Neural cell (in vitro differentiated cells): ENCODE results near the gene NOP14. TPM values are rescaled to one million over a fixed set of nuclear protein-coding genes. Genes with fewer than 3 reads are reported as not detected.

Experiments
- H2AFZ ChIP-seq: fragments of 200-600, 300-800 bp; sonication (generic), shearing (Covaris generic); 2 replicates; pipeline ENCODE4 v1.6.0; 2014; ENCODE audit warnings: low read depth, mild to moderate bottlenecking, antibody characterized with exemption, low read length, moderate library complexity
- H3F3A ChIP-seq: fragments of 200-600 bp; shearing (Covaris generic); 2 replicates; pipeline ENCODE4 v1.6.1; 2016; ENCODE audit warnings: mild to moderate bottlenecking, moderate library complexity, mixed read lengths, antibody characterized with exemption, low read length; ENCODE audit not compliant: insufficient read depth, poor library complexity, severe bottlenecking
- H3K27ac ChIP-seq: fragments of 200-600, 300-800 bp; sonication (generic), shearing (Covaris generic); 2 replicates; pipeline ENCODE4 v1.5.1; 2014; ENCODE audit warnings: mild to moderate bottlenecking, low read length, moderate library complexity
- H3K27me3 ChIP-seq: fragments of 300-800, 200-600 bp; sonication (generic), shearing (Covaris generic); 2 replicates; pipeline ENCODE4 v1.6.0; 2014; ENCODE audit warnings: mild to moderate bottlenecking, low read depth, low read length, moderate library complexity; ENCODE audit not compliant: insufficient read depth
- H3K36me3 ChIP-seq: fragments of 300-800, 200-600 bp; sonication (generic), shearing (Covaris generic); 2 replicates; pipeline ENCODE4 v1.5.1; 2014; ENCODE audit warnings: mild to moderate bottlenecking, antibody characterized with exemption, low read length, moderate library complexity; ENCODE audit not compliant: insufficient read depth
- H3K4me2 ChIP-seq: fragments of 300-800, 200-600 bp; sonication (generic), shearing (Covaris generic); 2 replicates; pipeline ENCODE4 v1.6.0; 2014; ENCODE audit warnings: mild to moderate bottlenecking, low read length
- H3K4me3 ChIP-seq: fragments of 300-800, 200-600 bp; sonication (generic), shearing (Covaris generic); 2 replicates; pipeline ENCODE4 v1.5.1; 2014; ENCODE audit warnings: mild to moderate bottlenecking, low read length, moderate library complexity
- H3K79me2 ChIP-seq: fragments of 200-600 bp; shearing (Covaris generic); replicated peaks from 2 replicates; pipeline ENCODE4 v1.6.0; 2014; ENCODE audit warnings: mild to moderate bottlenecking, low read length, moderate library complexity; ENCODE audit not compliant: insufficient read depth
- H3K9ac ChIP-seq: fragments of 300-800, 200-600 bp; sonication (generic), shearing (Covaris generic); 2 replicates; pipeline ENCODE4 v1.6.1; 2016; ENCODE audit warnings: mild to moderate bottlenecking, low read length, mixed read lengths
- H3K9me2 ChIP-seq: fragments of 200-600 bp; shearing (Covaris generic); 2 replicates; pipeline ENCODE4 v1.6.1; 2016; ENCODE audit warnings: mild to moderate bottlenecking, low read length, mixed read lengths; ENCODE audit not compliant: insufficient read depth
- H3K9me3 ChIP-seq: fragments of 200-600, 300-800 bp; sonication (generic), shearing (Covaris generic); 2 replicates; pipeline ENCODE4 v1.6.1; 2016; ENCODE audit warnings: mild to moderate bottlenecking, mixed run types, low read length, moderate library complexity, mixed read lengths
- H4K20me1 ChIP-seq: fragments of 200-600 bp; shearing (Covaris generic); 2 replicates; pipeline ENCODE4 v1.6.1; 2016; ENCODE audit warnings: mild to moderate bottlenecking, mixed run types; ENCODE audit not compliant: insufficient read depth
- CTCF ChIP-seq: fragments of 450-650 bp; IDR thresholded peaks from 2 replicates; pipeline ENCODE4 v1.5.1; 2014; ENCODE audit warnings: antibody characterized with exemption, mild to moderate bottlenecking, moderate library complexity; ENCODE audit not compliant: poor library complexity, severe bottlenecking
- EP300 ChIP-seq: fragments of 450-650 bp; conservative IDR thresholded peaks from 2 replicates; pipeline ENCODE4 v1.6.1; 2014; ENCODE audit warnings: antibody characterized with exemption, mild to moderate bottlenecking, moderate library complexity; ENCODE audit not compliant: poor library complexity, severe bottlenecking
- EZH2 ChIP-seq: fragments of 200-600, 300-800 bp; shearing (Covaris generic), sonication (generic); IDR thresholded peaks from 2 replicates; pipeline ENCODE4 v1.6.1; 2014; ENCODE audit warnings: antibody characterized with exemption, low read length, borderline replicate concordance, mild to moderate bottlenecking; ENCODE audit not compliant: insufficient read depth, poor library complexity, severe bottlenecking
- MXI1 ChIP-seq: fragments of 450-650 bp; conservative IDR thresholded peaks from 2 replicates; pipeline ENCODE4 v1.6.1; 2014; ENCODE audit warnings: antibody characterized with exemption, mild to moderate bottlenecking; ENCODE audit not compliant: poor library complexity, severe bottlenecking
- POLR2AphosphoS5 ChIP-seq: IDR thresholded peaks from 2 replicates; pipeline ENCODE4 v1.6.1; 2012
- RAD21 ChIP-seq: fragments of 450-650 bp; conservative IDR thresholded peaks from 2 replicates; pipeline ENCODE4 v1.6.1; 2014; ENCODE audit warnings: antibody characterized with exemption, mild to moderate bottlenecking, moderate library complexity
- REST ChIP-seq: IDR thresholded peaks from 2 replicates; pipeline ENCODE4 v1.6.1; 2012; ENCODE audit warnings: borderline replicate concordance
- SMC3 ChIP-seq: fragments of 450-650 bp; conservative IDR thresholded peaks from 2 replicates; pipeline ENCODE4 v1.6.1; 2014; ENCODE audit warnings: antibody characterized with exemption, mild to moderate bottlenecking, moderate library complexity; ENCODE audit not compliant: poor library complexity
- TAF1 ChIP-seq: IDR thresholded peaks from 2 replicates; pipeline ENCODE4 v1.6.1; 2012; ENCODE audit warnings: low read depth
- polyA plus RNA-seq: library from polyadenylated mRNA; depleted of rRNA; stranded (reverse); fragments of >200 nt; gene quantifications from 2 replicates; pipeline ENCODE4 v1.2.3, GENCODE V29; 2014

NOP14 gene
- polyA plus RNA-seq, 1 donor from 2014 or later: 6.3 TPM

GRCh38 chr4:2941138-2942036 is 21.8 kb downstream of the NOP14 start:
- TF ChIP-seq EP300 (no peak), POLR2AphosphoS5 (no peak), REST (no peak), RAD21 (no peak), SMC3 (no peak), CTCF (no peak), EZH2 (no peak), MXI1 (no peak), TAF1 (no peak)
- Histone ChIP-seq H3K36me3 (no peaks in the 10 kb centered on the region), H3K79me2 (peaks cover under 1% of the 10 kb centered on the region), H4K20me1 (no peaks in the 10 kb centered on the region), H3K9me3 (no peaks in the 10 kb centered on the region), H2AFZ (no peak overlapping the region), H3K4me3 (no peak overlapping the region), H3K27me3 (no peaks in the 10 kb centered on the region), H3K9ac (no peak overlapping the region), H3K4me2 (no peak overlapping the region), H3K9me2 (no peaks in the 10 kb centered on the region), H3K27ac (no peak overlapping the region), H3F3A (no peaks in the 10 kb centered on the region)

GRCh38 chr4:2940267-2941137 is 22.7 kb downstream of the NOP14 start:
- no peaks in the 10 kb centered on the region for H3K27me3 ChIP-seq
- H2AFZ ChIP-seq: no peak overlapping the region
- H3K9ac ChIP-seq: no peak overlapping the region
- no peak overlapping the region for H3K4me2 ChIP-seq
- H3K79me2 ChIP-seq: peaks cover 9% of the 10 kb centered on the region
- no peaks in the 10 kb centered on the region for H4K20me1 ChIP-seq
- H3K27ac ChIP-seq: no peak overlapping the region
- TF ChIP-seq POLR2AphosphoS5 (no peak), CTCF (no peak), SMC3 (no peak), EP300 (no peak), EZH2 (no peak), REST (no peak), RAD21 (no peak), MXI1 (no peak), TAF1 (no peak)
- no peak overlapping the region for H3K4me3 ChIP-seq
- no peaks in the 10 kb centered on the region for H3K9me3 ChIP-seq
- H3F3A ChIP-seq: no peaks in the 10 kb centered on the region
- no peaks in the 10 kb centered on the region for H3K36me3 ChIP-seq
- no peaks in the 10 kb centered on the region for H3K9me2 ChIP-seq
